Mammary epithelial cell (primary cell): Measurements from ENCODE around the gene PRSS21.

Experiments used
- EZH2 ChIP-seq: IDR thresholded peaks from 2 replicates; pipeline ENCODE4 v1.6.1; 2012; ENCODE audit warnings: low read length, inconsistent platforms, borderline replicate concordance
- TF ChIP-seq, protein P1 (sequence below), 2 donors: IDR thresholded peaks in 1 of 2; conservative IDR thresholded peaks in 1 of 2; 2 replicates each; pipeline ENCODE4 v1.5.1; 2011 to 2012; ENCODE audit warnings: inconsistent platforms in 2 of 2, low read length in 2 of 2, mild to moderate bottlenecking in 2 of 2, control low read depth in 1 of 2, low read depth in 1 of 2; ENCODE audit not compliant: insufficient read depth in 1 of 2; ENCODE audit errors: extremely low read depth in 1 of 2

DNA sequence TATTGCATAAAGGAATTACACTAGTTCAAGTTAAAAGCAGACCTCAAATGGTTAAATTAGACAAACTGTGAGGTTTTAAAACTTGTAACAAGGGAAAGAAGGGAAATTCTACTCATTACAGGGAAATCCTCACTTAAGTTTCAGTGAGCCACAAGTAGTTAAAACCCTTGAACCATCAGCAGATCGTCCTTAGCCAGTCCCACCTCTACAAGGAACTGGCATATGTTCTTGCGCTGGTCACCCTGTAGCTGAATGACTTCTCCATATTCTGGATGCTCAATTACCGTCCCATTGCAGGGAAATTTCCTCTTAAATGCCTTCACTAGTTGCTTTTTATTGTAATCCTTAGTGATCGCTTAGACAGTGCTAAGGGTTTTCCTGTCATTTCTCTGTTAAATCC is 5.5 kb downstream of the PRSS21 start:
- TF ChIP-seq, protein P1, sequence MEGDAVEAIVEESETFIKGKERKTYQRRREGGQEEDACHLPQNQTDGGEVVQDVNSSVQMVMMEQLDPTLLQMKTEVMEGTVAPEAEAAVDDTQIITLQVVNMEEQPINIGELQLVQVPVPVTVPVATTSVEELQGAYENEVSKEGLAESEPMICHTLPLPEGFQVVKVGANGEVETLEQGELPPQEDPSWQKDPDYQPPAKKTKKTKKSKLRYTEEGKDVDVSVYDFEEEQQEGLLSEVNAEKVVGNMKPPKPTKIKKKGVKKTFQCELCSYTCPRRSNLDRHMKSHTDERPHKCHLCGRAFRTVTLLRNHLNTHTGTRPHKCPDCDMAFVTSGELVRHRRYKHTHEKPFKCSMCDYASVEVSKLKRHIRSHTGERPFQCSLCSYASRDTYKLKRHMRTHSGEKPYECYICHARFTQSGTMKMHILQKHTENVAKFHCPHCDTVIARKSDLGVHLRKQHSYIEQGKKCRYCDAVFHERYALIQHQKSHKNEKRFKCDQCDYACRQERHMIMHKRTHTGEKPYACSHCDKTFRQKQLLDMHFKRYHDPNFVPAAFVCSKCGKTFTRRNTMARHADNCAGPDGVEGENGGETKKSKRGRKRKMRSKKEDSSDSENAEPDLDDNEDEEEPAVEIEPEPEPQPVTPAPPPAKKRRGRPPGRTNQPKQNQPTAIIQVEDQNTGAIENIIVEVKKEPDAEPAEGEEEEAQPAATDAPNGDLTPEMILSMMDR (conservative IDR thresholded peaks at IDR 0.05 in 1 of 2, IDR thresholded peaks at IDR 0.05 in 1 of 2; ENCODE audit: extremely low read depth in 1 of 2, insufficient read depth in 1 of 2, low read depth in 1 of 2, low read length in 2 of 2): no peak
- TF ChIP-seq EZH2: no peak
